K562 (cell line): ENCODE data around the gene WDR64. TPM values are rescaled to one million over a fixed set of nuclear protein-coding genes. Genes with fewer than 3 reads are reported as not detected.

ENCODE experiments used
- BACH1 ChIP-seq: fragments of 200-800 bp; sonication (Bioruptor generic); IDR thresholded peaks from 2 replicates; pipeline ENCODE4 v1.6.1; 2016; ENCODE audit warnings: missing genetic modification characterization, missing compliant biosample characterization
- CBFA2T2 ChIP-seq: fragments of 450-650 bp; conservative IDR thresholded peaks from 2 replicates; pipeline ENCODE4 v1.6.1; 2017; ENCODE audit warnings: mild to moderate bottlenecking
- DMBX1 ChIP-seq: fragments of 250-450 bp; sonication (Bioruptor Pico); IDR thresholded peaks from 2 replicates; pipeline ENCODE4 v1.8.0; 2022; ENCODE audit warnings: inconsistent platforms, mild to moderate bottlenecking, moderate library complexity, borderline replicate concordance
- MCM7 ChIP-seq, 2 experiments: fragments of 450-650 bp; IDR thresholded peaks; 2 replicates each; pipeline ENCODE4 v1.6.1; 2016 to 2018
- RBM25 ChIP-seq: fragments of 200-400 bp; formaldehyde crosslinking; IDR thresholded peaks from 2 replicates; pipeline ENCODE4 v1.6.1; 2018; ENCODE audit warnings: low read length, low read depth, moderate library complexity; ENCODE audit not compliant: severe bottlenecking
- RFX7 ChIP-seq: fragments of 250-450 bp; sonication (Bioruptor Pico); IDR thresholded peaks from 2 replicates; pipeline ENCODE4 v1.5.1; 2021; ENCODE audit warnings: mild to moderate bottlenecking
- polyA plus RNA-seq, 8 experiments: library from polyadenylated mRNA; depleted of rRNA in 4 of 8; stranded (reverse) in 5 of 8; unstranded in 3 of 8; fragments of >200 nt; fragmentation: Nextera tagmentation in 2 of 8; fragmentation: Illumina TruSeq in 1 of 8; extraction: Ambion mirVana in 2 of 8; extraction: Trizol in 1 of 8; gene quantifications; 2 replicates each; pipeline versions ENCODE4 v1.2.1 to v1.2.3, GENCODE V29; 2011 to 2014; ENCODE audit warnings: inconsistent platforms in 1 of 8, missing spikeins in 1 of 8
- total RNA-seq, 7 experiments: library from RNA; depleted of rRNA in 6 of 7; stranded (reverse); fragments of >200 nt in 6 of 7; fragmentation: Illumina TruSeq in 2 of 7; extraction: Trizol in 2 of 7; gene quantifications; 2 replicates each; pipeline versions ENCODE4 v1.2.1 to v1.2.3, GENCODE V29; 2011 to 2021; ENCODE audit warnings: low replicate concordance in 1 of 7
- TF ChIP-seq, protein P1 (sequence below): fragments of 200-800 bp; sonication (Bioruptor generic); IDR thresholded peaks from 2 replicates; pipeline ENCODE4 v1.6.1; 2017; ENCODE audit warnings: missing genetic modification characterization, missing compliant biosample characterization
- TF ChIP-seq, protein P2 (sequence below): fragments of 450-650 bp; IDR thresholded peaks from 2 replicates; pipeline ENCODE4 v1.6.1; 2016; ENCODE audit warnings: low read depth
- TF ChIP-seq, protein P3 (sequence below): sonication (generic); formaldehyde crosslinking; IDR thresholded peaks from 2 replicates; pipeline ENCODE4 v1.8.1; 2023; ENCODE audit warnings: missing genetic modification reagents, mild to moderate bottlenecking, borderline replicate concordance
- TF ChIP-seq, protein P4 (sequence below): sonication (generic); formaldehyde crosslinking; IDR thresholded peaks from 2 replicates; pipeline ENCODE4 v1.8.1; 2023; ENCODE audit warnings: mild to moderate bottlenecking, missing genetic modification reagents

Gene WDR64
- total and polyA plus RNA-seq, 9 of the 15 experiments (the other 6 are each of a cell fraction or from before 2014, with no cell fraction given): 0.06 to 0.29 (median 0.19) TPM; not detected in 5

DNA sequence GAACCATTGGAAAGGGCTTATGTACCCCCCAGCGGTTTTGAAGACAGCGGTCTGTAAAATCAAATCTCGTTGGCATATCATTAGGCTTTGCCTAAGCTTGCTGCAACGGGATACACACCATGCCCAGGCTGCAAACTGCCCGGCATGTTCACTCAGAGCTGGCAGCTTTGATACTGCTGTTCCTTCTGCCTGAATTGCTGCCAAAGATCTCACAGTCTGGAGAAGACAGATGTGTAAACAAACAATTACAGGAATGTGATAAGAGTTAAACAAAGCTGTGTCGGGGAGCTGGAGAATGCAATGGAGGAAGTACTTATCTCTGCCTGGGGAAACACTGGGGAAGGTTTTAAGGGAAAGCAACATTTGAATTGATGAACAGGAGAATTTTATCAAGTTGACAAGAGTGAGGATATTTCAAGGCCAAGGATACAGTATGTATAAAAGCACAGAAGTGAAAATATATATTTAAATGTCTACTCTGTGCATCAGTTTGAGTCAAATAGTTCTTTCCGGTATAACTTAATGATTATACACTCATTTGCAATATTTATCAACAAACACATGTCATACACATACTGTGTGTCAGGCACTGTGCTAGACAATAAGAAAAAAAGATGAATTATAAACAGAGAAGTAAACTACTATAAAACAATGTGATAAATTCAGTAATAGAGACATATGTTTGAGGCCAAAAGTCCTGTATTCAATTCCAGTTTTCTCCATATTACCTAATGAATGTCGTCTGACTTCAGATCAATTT is 41.8 kb upstream of the WDR64 start (continued):
- TF ChIP-seq, protein P1, sequence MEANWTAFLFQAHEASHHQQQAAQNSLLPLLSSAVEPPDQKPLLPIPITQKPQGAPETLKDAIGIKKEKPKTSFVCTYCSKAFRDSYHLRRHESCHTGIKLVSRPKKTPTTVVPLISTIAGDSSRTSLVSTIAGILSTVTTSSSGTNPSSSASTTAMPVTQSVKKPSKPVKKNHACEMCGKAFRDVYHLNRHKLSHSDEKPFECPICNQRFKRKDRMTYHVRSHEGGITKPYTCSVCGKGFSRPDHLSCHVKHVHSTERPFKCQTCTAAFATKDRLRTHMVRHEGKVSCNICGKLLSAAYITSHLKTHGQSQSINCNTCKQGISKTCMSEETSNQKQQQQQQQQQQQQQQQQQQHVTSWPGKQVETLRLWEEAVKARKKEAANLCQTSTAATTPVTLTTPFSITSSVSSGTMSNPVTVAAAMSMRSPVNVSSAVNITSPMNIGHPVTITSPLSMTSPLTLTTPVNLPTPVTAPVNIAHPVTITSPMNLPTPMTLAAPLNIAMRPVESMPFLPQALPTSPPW (CRISPR knock-in tag): no peak
- TF ChIP-seq MCM7 (IDR thresholded peaks at IDR 0.05) (no peak), CBFA2T2 (peak; percentile 63; the same call in 1 of the 2 replicates), DMBX1 (CRISPR knock-in tag) (no peak), RBM25 (no peak), RFX7 (no peak), BACH1 (tag) (no peak)
- TF ChIP-seq, protein P2, sequence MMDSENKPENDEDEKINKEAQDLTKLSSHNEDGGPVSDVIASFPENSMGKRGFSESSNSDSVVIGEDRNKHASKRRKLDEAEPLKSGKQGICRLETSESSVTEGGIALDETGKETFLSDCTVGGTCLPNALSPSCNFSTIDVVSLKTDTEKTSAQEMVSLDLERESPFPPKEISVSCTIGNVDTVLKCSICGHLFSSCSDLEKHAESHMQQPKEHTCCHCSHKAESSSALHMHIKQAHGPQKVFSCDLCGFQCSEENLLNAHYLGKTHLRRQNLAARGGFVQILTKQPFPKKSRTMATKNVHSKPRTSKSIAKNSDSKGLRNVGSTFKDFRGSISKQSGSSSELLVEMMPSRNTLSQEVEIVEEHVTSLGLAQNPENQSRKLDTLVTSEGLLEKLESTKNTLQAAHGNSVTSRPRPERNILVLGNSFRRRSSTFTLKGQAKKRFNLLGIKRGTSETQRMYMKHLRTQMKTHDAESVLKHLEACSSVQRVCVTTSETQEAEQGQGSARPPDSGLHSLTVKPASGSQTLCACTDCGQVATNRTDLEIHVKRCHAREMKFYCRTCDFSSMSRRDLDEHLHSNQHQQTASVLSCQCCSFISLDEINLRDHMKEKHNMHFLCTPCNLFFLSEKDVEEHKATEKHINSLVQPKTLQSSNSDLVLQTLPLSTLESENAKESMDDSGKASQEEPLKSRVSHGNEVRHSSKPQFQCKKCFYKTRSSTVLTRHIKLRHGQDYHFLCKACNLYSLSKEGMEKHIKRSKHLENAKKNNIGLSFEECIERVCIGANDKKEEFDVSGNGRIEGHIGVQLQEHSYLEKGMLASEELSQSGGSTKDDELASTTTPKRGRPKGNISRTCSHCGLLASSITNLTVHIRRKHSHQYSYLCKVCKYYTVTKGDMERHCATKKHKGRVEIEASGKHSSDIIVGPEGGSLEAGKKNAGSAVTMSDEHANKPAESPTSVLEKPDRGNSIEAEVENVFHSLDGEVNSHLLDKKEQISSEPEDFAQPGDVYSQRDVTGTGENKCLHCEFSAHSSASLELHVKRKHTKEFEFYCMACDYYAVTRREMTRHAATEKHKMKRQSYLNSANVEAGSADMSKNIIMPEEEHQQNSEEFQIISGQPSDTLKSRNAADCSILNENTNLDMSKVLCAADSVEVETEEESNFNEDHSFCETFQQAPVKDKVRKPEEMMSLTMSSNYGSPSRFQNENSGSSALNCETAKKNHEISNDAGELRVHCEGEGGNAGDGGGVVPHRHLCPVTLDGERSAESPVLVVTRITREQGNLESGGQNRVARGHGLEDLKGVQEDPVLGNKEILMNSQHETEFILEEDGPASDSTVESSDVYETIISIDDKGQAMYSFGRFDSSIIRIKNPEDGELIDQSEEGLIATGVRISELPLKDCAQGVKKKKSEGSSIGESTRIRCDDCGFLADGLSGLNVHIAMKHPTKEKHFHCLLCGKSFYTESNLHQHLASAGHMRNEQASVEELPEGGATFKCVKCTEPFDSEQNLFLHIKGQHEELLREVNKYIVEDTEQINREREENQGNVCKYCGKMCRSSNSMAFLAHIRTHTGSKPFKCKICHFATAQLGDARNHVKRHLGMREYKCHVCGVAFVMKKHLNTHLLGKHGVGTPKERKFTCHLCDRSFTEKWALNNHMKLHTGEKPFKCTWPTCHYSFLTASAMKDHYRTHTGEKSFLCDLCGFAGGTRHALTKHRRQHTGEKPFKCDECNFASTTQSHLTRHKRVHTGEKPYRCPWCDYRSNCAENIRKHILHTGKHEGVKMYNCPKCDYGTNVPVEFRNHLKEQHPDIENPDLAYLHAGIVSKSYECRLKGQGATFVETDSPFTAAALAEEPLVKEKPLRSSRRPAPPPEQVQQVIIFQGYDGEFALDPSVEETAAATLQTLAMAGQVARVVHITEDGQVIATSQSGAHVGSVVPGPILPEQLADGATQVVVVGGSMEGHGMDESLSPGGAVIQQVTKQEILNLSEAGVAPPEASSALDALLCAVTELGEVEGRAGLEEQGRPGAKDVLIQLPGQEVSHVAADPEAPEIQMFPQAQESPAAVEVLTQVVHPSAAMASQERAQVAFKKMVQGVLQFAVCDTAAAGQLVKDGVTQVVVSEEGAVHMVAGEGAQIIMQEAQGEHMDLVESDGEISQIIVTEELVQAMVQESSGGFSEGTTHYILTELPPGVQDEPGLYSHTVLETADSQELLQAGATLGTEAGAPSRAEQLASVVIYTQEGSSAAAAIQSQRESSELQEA: no peak
- TF ChIP-seq, protein P3, sequence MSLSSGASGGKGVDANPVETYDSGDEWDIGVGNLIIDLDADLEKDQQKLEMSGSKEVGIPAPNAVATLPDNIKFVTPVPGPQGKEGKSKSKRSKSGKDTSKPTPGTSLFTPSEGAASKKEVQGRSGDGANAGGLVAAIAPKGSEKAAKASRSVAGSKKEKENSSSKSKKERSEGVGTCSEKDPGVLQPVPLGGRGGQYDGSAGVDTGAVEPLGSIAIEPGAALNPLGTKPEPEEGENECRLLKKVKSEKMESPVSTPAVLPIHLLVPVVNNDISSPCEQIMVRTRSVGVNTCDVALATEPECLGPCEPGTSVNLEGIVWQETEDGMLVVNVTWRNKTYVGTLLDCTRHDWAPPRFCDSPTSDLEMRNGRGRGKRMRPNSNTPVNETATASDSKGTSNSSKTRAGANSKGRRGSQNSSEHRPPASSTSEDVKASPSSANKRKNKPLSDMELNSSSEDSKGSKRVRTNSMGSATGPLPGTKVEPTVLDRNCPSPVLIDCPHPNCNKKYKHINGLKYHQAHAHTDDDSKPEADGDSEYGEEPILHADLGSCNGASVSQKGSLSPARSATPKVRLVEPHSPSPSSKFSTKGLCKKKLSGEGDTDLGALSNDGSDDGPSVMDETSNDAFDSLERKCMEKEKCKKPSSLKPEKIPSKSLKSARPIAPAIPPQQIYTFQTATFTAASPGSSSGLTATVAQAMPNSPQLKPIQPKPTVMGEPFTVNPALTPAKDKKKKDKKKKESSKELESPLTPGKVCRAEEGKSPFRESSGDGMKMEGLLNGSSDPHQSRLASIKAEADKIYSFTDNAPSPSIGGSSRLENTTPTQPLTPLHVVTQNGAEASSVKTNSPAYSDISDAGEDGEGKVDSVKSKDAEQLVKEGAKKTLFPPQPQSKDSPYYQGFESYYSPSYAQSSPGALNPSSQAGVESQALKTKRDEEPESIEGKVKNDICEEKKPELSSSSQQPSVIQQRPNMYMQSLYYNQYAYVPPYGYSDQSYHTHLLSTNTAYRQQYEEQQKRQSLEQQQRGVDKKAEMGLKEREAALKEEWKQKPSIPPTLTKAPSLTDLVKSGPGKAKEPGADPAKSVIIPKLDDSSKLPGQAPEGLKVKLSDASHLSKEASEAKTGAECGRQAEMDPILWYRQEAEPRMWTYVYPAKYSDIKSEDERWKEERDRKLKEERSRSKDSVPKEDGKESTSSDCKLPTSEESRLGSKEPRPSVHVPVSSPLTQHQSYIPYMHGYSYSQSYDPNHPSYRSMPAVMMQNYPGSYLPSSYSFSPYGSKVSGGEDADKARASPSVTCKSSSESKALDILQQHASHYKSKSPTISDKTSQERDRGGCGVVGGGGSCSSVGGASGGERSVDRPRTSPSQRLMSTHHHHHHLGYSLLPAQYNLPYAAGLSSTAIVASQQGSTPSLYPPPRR (CRISPR knock-in tag): no peak
- TF ChIP-seq, protein P4, sequence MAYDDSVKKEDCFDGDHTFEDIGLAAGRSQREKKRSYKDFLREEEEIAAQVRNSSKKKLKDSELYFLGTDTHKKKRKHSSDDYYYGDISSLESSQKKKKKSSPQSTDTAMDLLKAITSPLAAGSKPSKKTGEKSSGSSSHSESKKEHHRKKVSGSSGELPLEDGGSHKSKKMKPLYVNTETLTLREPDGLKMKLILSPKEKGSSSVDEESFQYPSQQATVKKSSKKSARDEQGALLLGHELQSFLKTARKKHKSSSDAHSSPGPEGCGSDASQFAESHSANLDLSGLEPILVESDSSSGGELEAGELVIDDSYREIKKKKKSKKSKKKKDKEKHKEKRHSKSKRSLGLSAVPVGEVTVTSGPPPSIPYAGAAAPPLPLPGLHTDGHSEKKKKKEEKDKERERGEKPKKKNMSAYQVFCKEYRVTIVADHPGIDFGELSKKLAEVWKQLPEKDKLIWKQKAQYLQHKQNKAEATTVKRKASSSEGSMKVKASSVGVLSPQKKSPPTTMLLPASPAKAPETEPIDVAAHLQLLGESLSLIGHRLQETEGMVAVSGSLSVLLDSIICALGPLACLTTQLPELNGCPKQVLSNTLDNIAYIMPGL: no peak
